Thyroid gland (tissue), 4 donors: Measurements from ENCODE around the gene CACNA1A.

ENCODE experiments used
- POLR2A ChIP-seq, 2 donors: fragments of 450-650 bp; IDR thresholded peaks; one replicate each; pipeline ENCODE4 v1.6.1; 2017; ENCODE audit warnings: antibody characterized with exemption in 2 of 2, mild to moderate bottlenecking in 2 of 2, moderate library complexity in 1 of 2
- TF ChIP-seq, protein P1 (sequence below), 6 experiments: fragments of 200-600 bp in 3 of 6; fragments of 450-650 bp in 3 of 6; sonication (generic) in 3 of 6; IDR thresholded peaks; one replicate each; pipeline ENCODE4 v1.5.1; 2016 to 2019; ENCODE audit warnings: antibody characterized with exemption in 6 of 6, mild to moderate bottlenecking in 2 of 6, inconsistent platforms in 1 of 6, moderate library complexity in 1 of 6

DNA sequence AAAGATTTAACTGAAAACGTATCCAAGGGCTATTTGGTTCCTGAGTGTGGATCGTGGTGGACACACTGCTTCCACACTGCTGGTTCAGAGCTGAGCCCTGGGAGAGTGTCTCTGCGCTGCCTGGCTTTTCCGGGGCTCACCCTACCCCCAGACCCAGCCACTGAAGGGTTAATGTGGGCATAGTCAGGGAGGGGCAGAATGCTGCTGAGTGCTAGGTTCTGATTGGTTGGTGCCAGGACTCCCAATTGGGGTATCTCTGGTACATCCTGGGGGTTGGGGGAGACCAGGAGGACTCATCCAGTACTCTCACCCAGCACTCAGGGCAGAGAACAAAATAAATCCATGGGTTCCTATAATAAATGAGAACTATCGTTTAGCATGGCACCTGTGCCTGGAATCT, 142.3 kb downstream of the CACNA1A start:
- TF ChIP-seq, protein P1, sequence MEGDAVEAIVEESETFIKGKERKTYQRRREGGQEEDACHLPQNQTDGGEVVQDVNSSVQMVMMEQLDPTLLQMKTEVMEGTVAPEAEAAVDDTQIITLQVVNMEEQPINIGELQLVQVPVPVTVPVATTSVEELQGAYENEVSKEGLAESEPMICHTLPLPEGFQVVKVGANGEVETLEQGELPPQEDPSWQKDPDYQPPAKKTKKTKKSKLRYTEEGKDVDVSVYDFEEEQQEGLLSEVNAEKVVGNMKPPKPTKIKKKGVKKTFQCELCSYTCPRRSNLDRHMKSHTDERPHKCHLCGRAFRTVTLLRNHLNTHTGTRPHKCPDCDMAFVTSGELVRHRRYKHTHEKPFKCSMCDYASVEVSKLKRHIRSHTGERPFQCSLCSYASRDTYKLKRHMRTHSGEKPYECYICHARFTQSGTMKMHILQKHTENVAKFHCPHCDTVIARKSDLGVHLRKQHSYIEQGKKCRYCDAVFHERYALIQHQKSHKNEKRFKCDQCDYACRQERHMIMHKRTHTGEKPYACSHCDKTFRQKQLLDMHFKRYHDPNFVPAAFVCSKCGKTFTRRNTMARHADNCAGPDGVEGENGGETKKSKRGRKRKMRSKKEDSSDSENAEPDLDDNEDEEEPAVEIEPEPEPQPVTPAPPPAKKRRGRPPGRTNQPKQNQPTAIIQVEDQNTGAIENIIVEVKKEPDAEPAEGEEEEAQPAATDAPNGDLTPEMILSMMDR (IDR thresholded peaks at IDR 0.05): no peak
- TF ChIP-seq POLR2A (IDR thresholded peaks at IDR 0.05): no peak
